Measurements from ENCODE around the gene HTR2A.

DNA sequence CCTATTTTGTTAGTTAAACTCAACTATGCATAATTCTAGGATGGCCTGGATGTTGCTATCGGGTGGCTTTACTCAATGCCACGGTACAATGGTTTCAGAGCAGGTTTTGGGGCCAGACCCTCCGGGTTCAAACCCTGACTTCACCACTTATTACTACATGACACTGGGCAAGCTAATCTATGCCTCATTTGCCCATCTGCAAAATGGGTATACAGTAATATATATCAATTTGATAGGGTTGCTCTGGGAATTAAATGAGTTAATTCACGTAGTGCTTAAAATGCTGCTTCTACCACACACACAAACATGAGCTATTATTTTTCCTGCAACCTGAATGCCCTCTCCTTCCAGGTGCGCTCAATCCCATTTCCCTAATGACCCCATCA is 100.7 kb downstream of the HTR2A start:
- no peak for TF ChIP-seq EZH2 (IDR thresholded peaks at IDR 0.05)
- TF ChIP-seq, protein P1, sequence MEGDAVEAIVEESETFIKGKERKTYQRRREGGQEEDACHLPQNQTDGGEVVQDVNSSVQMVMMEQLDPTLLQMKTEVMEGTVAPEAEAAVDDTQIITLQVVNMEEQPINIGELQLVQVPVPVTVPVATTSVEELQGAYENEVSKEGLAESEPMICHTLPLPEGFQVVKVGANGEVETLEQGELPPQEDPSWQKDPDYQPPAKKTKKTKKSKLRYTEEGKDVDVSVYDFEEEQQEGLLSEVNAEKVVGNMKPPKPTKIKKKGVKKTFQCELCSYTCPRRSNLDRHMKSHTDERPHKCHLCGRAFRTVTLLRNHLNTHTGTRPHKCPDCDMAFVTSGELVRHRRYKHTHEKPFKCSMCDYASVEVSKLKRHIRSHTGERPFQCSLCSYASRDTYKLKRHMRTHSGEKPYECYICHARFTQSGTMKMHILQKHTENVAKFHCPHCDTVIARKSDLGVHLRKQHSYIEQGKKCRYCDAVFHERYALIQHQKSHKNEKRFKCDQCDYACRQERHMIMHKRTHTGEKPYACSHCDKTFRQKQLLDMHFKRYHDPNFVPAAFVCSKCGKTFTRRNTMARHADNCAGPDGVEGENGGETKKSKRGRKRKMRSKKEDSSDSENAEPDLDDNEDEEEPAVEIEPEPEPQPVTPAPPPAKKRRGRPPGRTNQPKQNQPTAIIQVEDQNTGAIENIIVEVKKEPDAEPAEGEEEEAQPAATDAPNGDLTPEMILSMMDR (IDR thresholded peaks at IDR 0.05) = no peak

Measured in neural progenitor cell (in vitro differentiated cells).